K562 (cell line): ENCODE measurements around the gene CHSY3. TPM values are rescaled to one million over a fixed set of nuclear protein-coding genes. Genes with fewer than 3 reads are reported as not detected.

Source experiments
- ATAC-seq: fragments of 200-7000 bp; cut with Tn5 transposase; 3 replicates; pipeline ENCODE4 v1.9.1; 2020; ENCODE audit warnings: moderate library complexity
- BruUV-seq: library from RNA; stranded (reverse); fragments of 400-500 nt; replicated peaks from 2 replicates; lab custom pipeline; 2021; lab: Mats Ljungman, UMichigan
- CTCF ChIA-PET: fragments of 300-600 bp; formaldehyde crosslinking; extraction: SDS; loops from one replicate; lab custom pipeline; 2021; ENCODE audit warnings: low intra/inter-chr PET ratio; lab: Yijun Ruan, JAX
- POLR2A ChIA-PET: fragments of 300-600, 350-650 bp; sonication (Branson Sonifier 250); formaldehyde crosslinking; extraction: SDS; loops from one replicate; lab custom pipeline; 2021; ENCODE audit warnings: antibody characterized with exemption, inconsistent platforms; lab: Yijun Ruan, JAX
- DNase-seq, 4 experiments: peaks; one replicate each; pipeline versions ENCODE4 v3.0.0 to v3.0.0-alpha.2; 2011 to 2018; ENCODE audit warnings: low spot score in 3 of 4, mixed read lengths in 3 of 4; ENCODE audit errors: extremely low read depth in 1 of 4
- FAIRE-seq: peaks from 2 replicates; lab custom pipeline; 2011; peaks lifted over from hg19 to GRCh38; lab: Jason Lieb, UNC
- H2AFZ ChIP-seq: 2 replicates; pipeline ENCODE4 v1.6.0; 2011; ENCODE audit warnings: low read depth, low read length, control low read depth, inconsistent platforms
- H3K27ac ChIP-seq: fragments of 200-600 bp; 3 replicates; pipeline ENCODE4 v1.8.0; 2011; ENCODE audit warnings: low read depth, mild to moderate bottlenecking, control low read depth, inconsistent platforms, low read length, moderate library complexity, mixed read lengths; ENCODE audit errors: extremely low read depth
- H3K27me3 ChIP-seq, 2 experiments: fragments of 300-600 bp in 1 of 2; 2 replicates in 1 of 2; 3 replicates in 1 of 2; pipeline versions ENCODE4 v1.6.0 to v1.8.0; 2011; ENCODE audit warnings: inconsistent platforms in 2 of 2, low read length in 2 of 2, mild to moderate bottlenecking in 1 of 2, mixed read lengths in 1 of 2, moderate library complexity in 1 of 2; ENCODE audit not compliant: control insufficient read depth in 2 of 2, insufficient read depth in 2 of 2
- H3K36me3 ChIP-seq: fragments of 300-600 bp; 3 replicates; pipeline ENCODE4 v1.8.0; 2011; ENCODE audit warnings: mild to moderate bottlenecking, low read length, inconsistent platforms; ENCODE audit not compliant: control insufficient read depth, insufficient read depth
- H3K4me1 ChIP-seq, 2 experiments: fragments of 200-600 bp in 1 of 2; replicated peaks in 1 of 2; 2 replicates in 1 of 2; 3 replicates in 1 of 2; pipeline versions ENCODE4 v1.5.1 to v1.8.0; 2011; ENCODE audit warnings: inconsistent platforms in 2 of 2, low read length in 2 of 2, mild to moderate bottlenecking in 1 of 2, mixed read lengths in 1 of 2, moderate library complexity in 1 of 2; ENCODE audit not compliant: control insufficient read depth in 2 of 2, insufficient read depth in 2 of 2
- H3K4me2 ChIP-seq: 2 replicates; pipeline ENCODE4 v1.6.1; 2011; ENCODE audit warnings: low read length, control low read depth, inconsistent platforms, mixed read lengths; ENCODE audit not compliant: insufficient read depth
- H3K4me3 ChIP-seq: fragments of 200-600 bp; sonication (generic), shearing (Covaris generic); 2 replicates; pipeline ENCODE4 v1.5.1; 2016; ENCODE audit warnings: control low read depth, inconsistent platforms
- H3K79me2 ChIP-seq: fragments of 200-600 bp; 3 replicates; pipeline ENCODE4 v1.8.0; 2011; ENCODE audit warnings: low read length, inconsistent platforms; ENCODE audit not compliant: control insufficient read depth, insufficient read depth
- H3K9ac ChIP-seq, 2 experiments: 2 replicates each; pipeline versions ENCODE4 v1.6.0 to v1.6.1; 2011; ENCODE audit warnings: low read depth in 2 of 2, low read length in 2 of 2, control low read depth in 1 of 2, inconsistent platforms in 1 of 2, mild to moderate bottlenecking in 1 of 2, mixed read lengths in 1 of 2; ENCODE audit not compliant: insufficient read depth in 1 of 2
- H3K9me1 ChIP-seq: one replicate; pipeline ENCODE4 v1.6.0; 2011; ENCODE audit warnings: inconsistent platforms, mild to moderate bottlenecking, low read length, moderate library complexity; ENCODE audit not compliant: control insufficient read depth, insufficient read depth
- H3K9me3 ChIP-seq: replicated peaks from 2 replicates; pipeline ENCODE4 v1.5.1; 2011; ENCODE audit warnings: low read depth, low read length, inconsistent platforms; ENCODE audit not compliant: control insufficient read depth, insufficient read depth
- H4K20me1 ChIP-seq: replicated peaks from 2 replicates; pipeline ENCODE4 v1.6.1; 2011; ENCODE audit warnings: low read length, inconsistent platforms, mixed read lengths; ENCODE audit not compliant: control insufficient read depth, insufficient read depth
- CBFB ChIP-seq: sonication (generic); formaldehyde crosslinking; IDR thresholded peaks from 2 replicates; pipeline ENCODE4 v1.4.0; 2020; ENCODE audit warnings: mild to moderate bottlenecking, missing genetic modification reagents
- FOXA1 ChIP-seq: fragments of 450-650 bp; IDR thresholded peaks from 2 replicates; pipeline ENCODE4 v1.6.1; 2016; ENCODE audit warnings: mild to moderate bottlenecking, borderline replicate concordance
- HES1 ChIP-seq: fragments of 450-650 bp; IDR thresholded peaks from 2 replicates; pipeline ENCODE4 v1.6.1; 2016; ENCODE audit warnings: low read depth, mild to moderate bottlenecking, moderate library complexity
- PCBP2 ChIP-seq: fragments of 200-400 bp; formaldehyde crosslinking; IDR thresholded peaks from 2 replicates; pipeline ENCODE4 v1.6.1; 2018; ENCODE audit warnings: low read length, low read depth, mild to moderate bottlenecking, moderate library complexity; ENCODE audit not compliant: poor library complexity, severe bottlenecking
- SRSF9 ChIP-seq: fragments of 200-400 bp; formaldehyde crosslinking; IDR thresholded peaks from 2 replicates; pipeline ENCODE4 v1.6.1; 2017; ENCODE audit warnings: low read depth, low read length, borderline replicate concordance
- TEAD2 ChIP-seq: fragments of 450-650 bp; IDR thresholded peaks from 2 replicates; pipeline ENCODE4 v1.6.1; 2016; ENCODE audit warnings: missing genetic modification characterization, control low read depth, missing compliant biosample characterization
- WHSC1 ChIP-seq: IDR thresholded peaks from one replicate; pipeline ENCODE4 v1.6.1; 2012; ENCODE audit warnings: low read length, control low read depth, inconsistent platforms
- ZNF143 ChIP-seq: sonication (generic); formaldehyde crosslinking; IDR thresholded peaks from 2 replicates; pipeline ENCODE4 v1.9.0; 2022; ENCODE audit warnings: mild to moderate bottlenecking, missing genetic modification reagents
- ZNF507 ChIP-seq: conservative IDR thresholded peaks from 2 replicates; pipeline ENCODE4 v1.6.1; 2017; ENCODE audit warnings: missing genetic modification characterization, missing compliant biosample characterization
- ZNF764 ChIP-seq: fragments of 250-450 bp; sonication (Bioruptor Pico); IDR thresholded peaks from 2 replicates; pipeline ENCODE4 v1.4.0; 2020; ENCODE audit warnings: low read depth, mild to moderate bottlenecking, moderate library complexity
- WGBS: fragments of 100-300 bp; shearing (Covaris generic); methylation state at CpG from one replicate; pipeline ENCODE4 v1.1.6; 2016; ENCODE audit warnings: low coverage, mixed read lengths; ENCODE audit not compliant: insufficient coverage; ENCODE audit errors: missing lambda C conversion rate; 5-methylcytosine and 5-hydroxymethylcytosine counted together
- in situ Hi-C: fragments of 300-500 bp; cut with MboI; formaldehyde crosslinking; loops from 4 replicates; pipeline ENCODE4 v1.15.0; 2018; ENCODE audit warnings: inconsistent platforms, mixed read lengths
- intact Hi-C: fragments of 100-400 bp; cut with micrococcal nuclease; formaldehyde crosslinking; loops from 2 replicates; pipeline ENCODE4 v1.14.2; 2022
- polyA plus RNA-seq, 8 experiments: library from polyadenylated mRNA; depleted of rRNA in 4 of 8; stranded (reverse) in 5 of 8; unstranded in 3 of 8; fragments of >200 nt; fragmentation: Nextera tagmentation in 2 of 8; fragmentation: Illumina TruSeq in 1 of 8; extraction: Ambion mirVana in 2 of 8; extraction: Trizol in 1 of 8; gene quantifications; 2 replicates each; pipeline versions ENCODE4 v1.2.1 to v1.2.3, GENCODE V29; 2011 to 2014; ENCODE audit warnings: inconsistent platforms in 1 of 8, missing spikeins in 1 of 8
- total RNA-seq, 7 experiments: library from RNA; depleted of rRNA in 6 of 7; stranded (reverse); fragments of >200 nt in 6 of 7; fragmentation: Illumina TruSeq in 2 of 7; extraction: Trizol in 2 of 7; gene quantifications; 2 replicates each; pipeline versions ENCODE4 v1.2.1 to v1.2.3, GENCODE V29; 2011 to 2021; ENCODE audit warnings: low replicate concordance in 1 of 7

CHSY3 gene
- total and polyA plus RNA-seq, 9 of the 15 experiments (the other 6 are each of a cell fraction or from before 2014, with no cell fraction given): 0.04 TPM; not detected in 8

GRCh38 chr5:129917224-129917623, 13.0 kb downstream of the CHSY3 start:
- FAIRE-seq: no peak
- no peaks in the 10 kb centered on the region for H3K9me1 ChIP-seq
- in situ Hi-C loops: no loop called here
- TF ChIP-seq SRSF9: no peak
- no peak for TF ChIP-seq PCBP2
- TF ChIP-seq ZNF143: no peak
- TF ChIP-seq CBFB (CRISPR knock-in tag): no peak
- no peak for TF ChIP-seq HES1
- TF ChIP-seq TEAD2 (tag): no peak
- TF ChIP-seq ZNF764 (CRISPR knock-in tag): no peak
- no peak for TF ChIP-seq ZNF507 (tag)
- no peak for TF ChIP-seq WHSC1
- TF ChIP-seq FOXA1: no peak
- intact Hi-C loops: no loop called here
- H3K79me2 ChIP-seq: no peaks in the 10 kb centered on the region
- no peaks in the 10 kb centered on the region for H3K4me1 ChIP-seq
- no peak overlapping the region for H3K27ac ChIP-seq
- DNase-seq: no peak
- no peaks in the 10 kb centered on the region for H4K20me1 ChIP-seq
- H3K9me3 ChIP-seq: no peaks in the 10 kb centered on the region
- no peak overlapping the region for H3K4me2 ChIP-seq
- no peak overlapping the region for H2AFZ ChIP-seq
- ChIA-PET POLR2A (no interaction called here), CTCF (no interaction called here)
- no TSS peak for BruUV-seq
- H3K36me3 ChIP-seq: no peaks in the 10 kb centered on the region
- ATAC-seq: no peak
- H3K4me3 ChIP-seq: no peak overlapping the region
- no peak overlapping the region for H3K9ac ChIP-seq
- H3K27me3 ChIP-seq: no peaks in the 10 kb centered on the region
- WGBS: 0% methylated on average over 1 of the region's 1 CpG
